ENCODE results near the gene PXYLP1. TPM values are rescaled to one million over a fixed set of nuclear protein-coding genes. Genes with fewer than 3 reads are reported as not detected.
"Not testable (repeated sequence)": the region's sequence is repeated elsewhere in the genome, so short reads cannot be mapped to it uniquely, and the experiment has no call there.

Gene PXYLP1
- total and polyA plus RNA-seq, 2 of the 8 experiments (the other 6 are each of a cell fraction or from before 2014, with no cell fraction given), result 19.4 to 20.6 TPM

DNA sequence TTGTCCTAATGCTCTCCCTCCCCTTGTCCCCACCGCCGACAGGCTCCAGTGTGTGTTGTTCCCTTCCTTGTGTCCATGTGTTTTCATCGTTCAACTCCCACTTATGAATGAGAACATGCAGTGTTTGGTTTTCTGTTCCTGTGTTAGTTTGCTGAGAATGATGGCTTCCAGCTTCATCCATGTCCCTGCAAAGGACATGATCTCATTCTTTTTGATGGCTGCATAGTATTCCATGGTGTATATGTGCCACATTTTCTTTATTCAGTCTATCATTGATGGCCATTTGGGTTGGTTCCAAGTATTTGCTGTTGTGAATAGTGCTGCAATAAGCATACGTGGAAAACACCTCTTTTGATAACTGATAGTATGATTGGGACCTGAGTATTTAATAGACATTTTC lies 82.8 kb downstream of the PXYLP1 start:
- H2BK12ac ChIP-seq (ENCODE audit: low read depth, low read length); H4K5ac ChIP-seq (ENCODE audit: insufficient read length, low read depth, low read length); DNase-seq (ENCODE audit: low read depth in 1 of 2, low spot score in 2 of 2); H4K91ac ChIP-seq (replicated peaks; ENCODE audit: insufficient read length, low read length); H4K8ac ChIP-seq (ENCODE audit: extremely low read depth, insufficient read depth, low read length); H2AK5ac ChIP-seq (ENCODE audit: low read depth, low read length); H3K79me1 ChIP-seq (ENCODE audit: low read depth, low read length); H3K36me3 ChIP-seq (ENCODE audit: control insufficient read depth in 2 of 4, insufficient read depth in 4 of 4, low read length in 3 of 4); H3K18ac ChIP-seq (ENCODE audit: extremely low read depth, low read length); H2BK15ac ChIP-seq (ENCODE audit: low read length); H3K14ac ChIP-seq (ENCODE audit: insufficient read length); H3K27ac ChIP-seq (ENCODE audit: low read depth, low read length); H3K9ac ChIP-seq (replicated peaks in 1 of 4; ENCODE audit: extremely low read depth in 1 of 4, low read depth in 3 of 4, low read length in 3 of 4); H2AFZ ChIP-seq (ENCODE audit: low read length); H3K4ac ChIP-seq (replicated peaks; ENCODE audit: insufficient read length, low read depth, low read length); H4K20me1 ChIP-seq (replicated peaks in 1 of 2; ENCODE audit: control insufficient read depth in 1 of 2, insufficient read depth in 2 of 2, low read length in 2 of 2); H3K27me3 ChIP-seq (replicated peaks in 1 of 4; ENCODE audit: control insufficient read depth in 3 of 4, extremely low read depth in 1 of 4, insufficient read depth in 3 of 4, low read length in 3 of 4); H3K56ac ChIP-seq (replicated peaks; ENCODE audit: insufficient read length, low read depth, low read length); H2BK20ac ChIP-seq (ENCODE audit: low read length); H2BK120ac ChIP-seq (replicated peaks; ENCODE audit: low read depth, low read length); H3K23me2 ChIP-seq (ENCODE audit: low read depth, low read length); H3K79me2 ChIP-seq (ENCODE audit: control insufficient read depth in 1 of 2, insufficient read depth in 2 of 2, low read length in 2 of 2); POLR2A ChIA-PET (ENCODE audit: partially characterized antibody); H3K23ac ChIP-seq (ENCODE audit: insufficient read length); H2BK5ac ChIP-seq (ENCODE audit: low read depth, low read length); FAIRE-seq; H3K4me2 ChIP-seq (ENCODE audit: insufficient read depth in 1 of 2, low read depth in 2 of 2, low read length in 2 of 2); H3K4me3 ChIP-seq (ENCODE audit: extremely low read depth in 1 of 4, insufficient read depth in 2 of 4, low read depth in 3 of 4, low read length in 4 of 4); H3K9me3 ChIP-seq (ENCODE audit: insufficient read depth in 2 of 2, low read depth in 1 of 2, low read length in 1 of 2); H3K4me1 ChIP-seq (replicated peaks in 1 of 4; ENCODE audit: control insufficient read depth in 3 of 4, insufficient read depth in 4 of 4, low read length in 3 of 4): not testable (repeated sequence)
- 83% methylated on average over 4 of the region's 4 CpGs; no CpG with 5 or more reads in 1 of the 2 experiments for WGBS, 2 experiments (ENCODE audit: extremely low coverage in 1 of 2, insufficient coverage in 1 of 2, insufficient read length in 1 of 2, insufficient replicate concordance in 2 of 2, low coverage in 1 of 2, low lambda C conversion rate in 2 of 2, missing lambda C conversion rate in 1 of 2)
- CTCF ChIA-PET (ENCODE audit: partially characterized antibody), result interaction anchor here (0.8 to 16.2 kb wide), 16 partner anchors 9 to 247 kb away, joined by 3 to 349 read pairs (median 4); no protein-coding TSS in a partner anchor
